OCI-LY3 (cell line): ENCODE data around the gene AP5M1.

Source experiments
- EZH2phosphoT487 ChIP-seq: fragments of 200-600 bp; shearing (Covaris generic); IDR thresholded peaks from 2 replicates; pipeline ENCODE4 v1.6.1; 2018; ENCODE audit warnings: antibody characterized with exemption, mixed run types, low read depth
- TF ChIP-seq, protein P1 (sequence below): fragments of 200-600, 300-600 bp; sonication (generic); IDR thresholded peaks from 2 replicates; pipeline ENCODE4 v1.5.1; 2014; ENCODE audit warnings: antibody characterized with exemption, low read length, low read depth

DNA sequence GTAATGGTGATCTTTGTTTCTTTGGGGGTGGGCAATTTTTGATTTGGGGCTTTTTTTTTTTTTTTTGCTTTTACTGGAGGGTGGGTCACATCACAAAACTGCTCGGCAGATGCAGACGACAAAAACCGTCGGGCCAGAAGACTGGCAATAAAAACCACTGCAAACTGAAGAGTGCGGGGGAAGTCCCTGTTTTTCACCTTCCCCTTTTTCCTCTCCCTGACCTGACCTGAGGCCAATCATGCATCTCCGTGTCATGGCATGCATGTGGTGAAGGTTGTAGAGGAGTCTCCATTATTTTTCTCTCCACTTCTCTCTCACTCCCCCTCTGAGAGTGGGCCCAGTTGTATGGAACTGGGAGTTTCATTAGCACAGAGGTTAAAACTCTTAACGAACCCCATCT, 57.5 kb downstream of the AP5M1 start:
- TF ChIP-seq EZH2phosphoT487 = no peak
- TF ChIP-seq, protein P1, sequence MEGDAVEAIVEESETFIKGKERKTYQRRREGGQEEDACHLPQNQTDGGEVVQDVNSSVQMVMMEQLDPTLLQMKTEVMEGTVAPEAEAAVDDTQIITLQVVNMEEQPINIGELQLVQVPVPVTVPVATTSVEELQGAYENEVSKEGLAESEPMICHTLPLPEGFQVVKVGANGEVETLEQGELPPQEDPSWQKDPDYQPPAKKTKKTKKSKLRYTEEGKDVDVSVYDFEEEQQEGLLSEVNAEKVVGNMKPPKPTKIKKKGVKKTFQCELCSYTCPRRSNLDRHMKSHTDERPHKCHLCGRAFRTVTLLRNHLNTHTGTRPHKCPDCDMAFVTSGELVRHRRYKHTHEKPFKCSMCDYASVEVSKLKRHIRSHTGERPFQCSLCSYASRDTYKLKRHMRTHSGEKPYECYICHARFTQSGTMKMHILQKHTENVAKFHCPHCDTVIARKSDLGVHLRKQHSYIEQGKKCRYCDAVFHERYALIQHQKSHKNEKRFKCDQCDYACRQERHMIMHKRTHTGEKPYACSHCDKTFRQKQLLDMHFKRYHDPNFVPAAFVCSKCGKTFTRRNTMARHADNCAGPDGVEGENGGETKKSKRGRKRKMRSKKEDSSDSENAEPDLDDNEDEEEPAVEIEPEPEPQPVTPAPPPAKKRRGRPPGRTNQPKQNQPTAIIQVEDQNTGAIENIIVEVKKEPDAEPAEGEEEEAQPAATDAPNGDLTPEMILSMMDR = no peak
